Loucy (cell line): ENCODE results near the gene LPP.

Experiments used
- H2AFZ ChIP-seq: fragments of 200-600 bp; sonication (generic); 2 replicates; pipeline ENCODE4 v1.6.0; 2016; ENCODE audit warnings: antibody characterized with exemption, mild to moderate bottlenecking, low read length, moderate library complexity
- H3F3A ChIP-seq: fragments of 200-600 bp; 2 replicates; pipeline ENCODE4 v1.6.0; 2016; ENCODE audit warnings: antibody characterized with exemption, low read depth, mild to moderate bottlenecking
- H3K27me3 ChIP-seq: fragments of 200-600 bp; sonication (generic); 2 replicates; pipeline ENCODE4 v1.6.1; 2014; ENCODE audit warnings: low read length, mild to moderate bottlenecking; ENCODE audit not compliant: insufficient read depth, poor library complexity, severe bottlenecking
- H3K36me3 ChIP-seq: fragments of 200-600 bp; sonication (generic); 2 replicates; pipeline ENCODE4 v1.6.1; 2016; ENCODE audit warnings: low read length; ENCODE audit not compliant: insufficient read depth
- H3K4me1 ChIP-seq: fragments of 200-600 bp; sonication (generic); 2 replicates; pipeline ENCODE4 v1.5.1; 2014; ENCODE audit warnings: low read length, mild to moderate bottlenecking; ENCODE audit not compliant: insufficient read depth, poor library complexity, severe bottlenecking
- H3K4me2 ChIP-seq: fragments of 200-600 bp; sonication (generic); 2 replicates; pipeline ENCODE4 v1.6.0; 2014; ENCODE audit warnings: antibody characterized with exemption, low read length, low read depth, mild to moderate bottlenecking; ENCODE audit not compliant: poor library complexity, severe bottlenecking
- H3K4me3 ChIP-seq: fragments of 200-600 bp; sonication (generic); 2 replicates; pipeline ENCODE4 v1.5.1; 2014; ENCODE audit warnings: low read length, mild to moderate bottlenecking, mixed read lengths; ENCODE audit not compliant: poor library complexity, severe bottlenecking
- H3K79me2 ChIP-seq: fragments of 200-600 bp; sonication (generic); 2 replicates; pipeline ENCODE4 v1.6.1; 2014; ENCODE audit warnings: low read length; ENCODE audit not compliant: insufficient read depth
- H3K9ac ChIP-seq: fragments of 200-600 bp; sonication (generic); 2 replicates; pipeline ENCODE4 v1.6.0; 2014; ENCODE audit warnings: mild to moderate bottlenecking, low read depth, low read length, moderate library complexity; ENCODE audit not compliant: poor library complexity, severe bottlenecking
- H3K9me2 ChIP-seq: fragments of 200-600 bp; sonication (generic); replicated peaks from 2 replicates; pipeline ENCODE4 v1.6.1; 2016; ENCODE audit warnings: low read depth, low read length, mixed read lengths
- H3K9me3 ChIP-seq: fragments of 200-600 bp; sonication (generic); 2 replicates; pipeline ENCODE4 v1.6.1; 2014; ENCODE audit warnings: mild to moderate bottlenecking, antibody characterized with exemption, low read length, low read depth; ENCODE audit not compliant: insufficient read depth
- H4K20me1 ChIP-seq: fragments of 200-600 bp; sonication (generic); 2 replicates; pipeline ENCODE4 v1.6.0; 2014; ENCODE audit warnings: antibody characterized with exemption, low read length, mild to moderate bottlenecking; ENCODE audit not compliant: insufficient read depth, poor library complexity, severe bottlenecking
- CTCF ChIP-seq: fragments of 200-600 bp; sonication (generic); conservative IDR thresholded peaks from 2 replicates; pipeline ENCODE4 v1.5.1; 2014; ENCODE audit warnings: mild to moderate bottlenecking, antibody characterized with exemption, low read length
- EZH2phosphoT487 ChIP-seq: fragments of 200-600 bp; IDR thresholded peaks from 2 replicates; pipeline ENCODE4 v1.6.1; 2018; ENCODE audit warnings: antibody characterized with exemption, mild to moderate bottlenecking, moderate library complexity, borderline replicate concordance

Gene LPP

GRCh38 chr3:188319569-188319968 is 165.6 kb downstream of the LPP start:
- H2AFZ ChIP-seq = no peak overlapping the region
- peaks cover 20% of the 10 kb centered on the region for H3K4me1 ChIP-seq
- H4K20me1 ChIP-seq = no peaks in the 10 kb centered on the region
- H3F3A ChIP-seq = no peaks in the 10 kb centered on the region; the same call in 1 of the 2 replicates
- H3K27me3 ChIP-seq = no peaks in the 10 kb centered on the region
- H3K4me2 ChIP-seq = no peak overlapping the region
- H3K9ac ChIP-seq = no peak overlapping the region
- H3K79me2 ChIP-seq = no peaks in the 10 kb centered on the region
- H3K4me3 ChIP-seq = no peak overlapping the region
- no peaks in the 10 kb centered on the region for H3K9me2 ChIP-seq
- no peak for TF ChIP-seq CTCF
- no peak for TF ChIP-seq EZH2phosphoT487
- H3K36me3 ChIP-seq = no peaks in the 10 kb centered on the region
- no peaks in the 10 kb centered on the region for H3K9me3 ChIP-seq

- no peak overlapping the region for H3K9ac ChIP-seq
- H3K9me3 ChIP-seq = no peaks in the 10 kb centered on the region
- H3K9me2 ChIP-seq = no peaks in the 10 kb centered on the region
- no peaks in the 10 kb centered on the region; the same call in 1 of the 2 replicates for H3F3A ChIP-seq
- no peak overlapping the region for H3K4me2 ChIP-seq
- H3K4me3 ChIP-seq = no peak overlapping the region
- H3K36me3 ChIP-seq = no peaks in the 10 kb centered on the region
- H3K79me2 ChIP-seq = no peaks in the 10 kb centered on the region
- no peak for TF ChIP-seq EZH2phosphoT487
- no peaks in the 10 kb centered on the region for H4K20me1 ChIP-seq
- H2AFZ ChIP-seq = no peak overlapping the region
- H3K27me3 ChIP-seq = no peaks in the 10 kb centered on the region
- H3K4me1 ChIP-seq = peaks cover 23% of the 10 kb centered on the region
Observed at GRCh38 chr3:188320757-188321156, 166.8 kb downstream of the LPP start.

- H3K9ac ChIP-seq = no peak overlapping the region
- no peak for TF ChIP-seq CTCF
- TF ChIP-seq EZH2phosphoT487 = no peak
- H3K9me3 ChIP-seq = no peaks in the 10 kb centered on the region
- no peaks in the 10 kb centered on the region; the same call in 1 of the 2 replicates for H3F3A ChIP-seq
- H2AFZ ChIP-seq = no peak overlapping the region
- no peak overlapping the region for H3K4me2 ChIP-seq
- H3K36me3 ChIP-seq = no peaks in the 10 kb centered on the region
- no peaks in the 10 kb centered on the region for H3K79me2 ChIP-seq
- no peaks in the 10 kb centered on the region for H3K27me3 ChIP-seq
- H3K4me1 ChIP-seq = peaks cover 23% of the 10 kb centered on the region
- H3K9me2 ChIP-seq = no peaks in the 10 kb centered on the region
- H4K20me1 ChIP-seq = no peaks in the 10 kb centered on the region
- no peak overlapping the region for H3K4me3 ChIP-seq
Observed at GRCh38 chr3:188321258-188321657, 167.3 kb downstream of the LPP start.

GRCh38 chr3:188322135-188322887 is 168.4 kb downstream of the LPP start:
- no peaks in the 10 kb centered on the region for H3K27me3 ChIP-seq
- no peaks in the 10 kb centered on the region for H3K9me3 ChIP-seq
- peaks cover 31% of the 10 kb centered on the region for H3K4me1 ChIP-seq
- no peaks in the 10 kb centered on the region for H4K20me1 ChIP-seq
- H3K9ac ChIP-seq = no peak overlapping the region
- TF ChIP-seq EZH2phosphoT487 (no peak), CTCF (no peak)
- no peaks in the 10 kb centered on the region; the same call in 1 of the 2 replicates for H3F3A ChIP-seq
- H3K4me2 ChIP-seq = peak overlapping the region; percentile 30
- no peaks in the 10 kb centered on the region for H3K9me2 ChIP-seq
- H3K36me3 ChIP-seq = no peaks in the 10 kb centered on the region
- no peaks in the 10 kb centered on the region for H3K79me2 ChIP-seq
- no peak overlapping the region for H3K4me3 ChIP-seq
- H2AFZ ChIP-seq = no peak overlapping the region
